ENCODE results near the gene APBB2.
A peak's percentile ranks its signal among the peaks of the same experiment; 100 is the strongest.

APBB2 gene

DNA sequence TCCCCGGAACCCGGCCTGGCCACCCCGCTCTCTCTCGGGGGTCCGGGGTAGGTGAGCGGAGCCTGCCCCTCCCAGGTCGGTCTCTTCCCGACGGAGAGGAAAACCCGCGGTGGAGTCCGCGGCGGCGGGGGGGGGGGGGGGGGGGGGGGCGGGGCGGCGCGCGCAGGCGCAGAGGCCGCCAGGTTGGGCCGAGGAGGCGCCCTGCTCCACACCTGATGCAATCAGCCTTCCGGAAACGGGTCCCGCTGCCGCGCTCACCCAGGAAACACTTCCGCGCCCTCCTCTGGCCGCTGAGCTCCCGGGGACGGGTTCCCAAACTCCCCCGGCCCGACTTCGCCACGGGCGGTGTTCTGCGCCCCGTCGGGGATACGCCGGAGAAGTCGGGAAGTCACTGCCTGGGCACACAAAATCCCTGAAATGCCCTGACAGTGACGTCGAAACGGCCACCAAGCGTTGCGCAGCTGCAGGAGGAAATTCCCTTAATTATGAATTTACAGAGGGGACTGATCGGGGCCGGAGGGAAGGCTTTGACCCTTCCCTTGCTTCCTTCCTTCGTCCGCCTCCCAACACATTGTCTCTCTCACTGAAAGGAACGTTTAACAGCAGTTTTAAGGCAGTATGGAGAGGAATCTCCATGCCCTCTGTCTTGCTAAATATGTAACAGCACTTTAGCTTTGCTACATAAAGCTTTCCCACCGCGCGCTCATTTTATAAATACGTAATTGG, 2.1 kb upstream of the APBB2 start:
- Histone ChIP-seq H3K18ac (ENCODE audit: low read depth in 1 of 2, low read length in 2 of 2) (peak overlapping the region; percentile 86 to 91), H2BK15ac (ENCODE audit: low read depth, poor library complexity, severe bottlenecking) (peak overlapping the region; percentile 85), H4K91ac (ENCODE audit: low read length) (peak overlapping the region; percentile 91), H3K4me3 (ENCODE audit: insufficient read depth in 1 of 2, low read depth in 1 of 2, low read length in 2 of 2) (peak overlapping the region; percentile 75 to 79), H2AFZ (ENCODE audit: low read depth, low read length) (peak overlapping the region; percentile 96), H3K4ac (ENCODE audit: low read depth in 1 of 2, low read length in 2 of 2) (peak overlapping the region; percentile 77 to 93), H3K14ac (ENCODE audit: low read length in 2 of 2) (peak overlapping the region in 1 of 2 experiments; percentile 80), H3K9me3 (ENCODE audit: control insufficient read depth, low read length) (no peaks in the 10 kb centered on the region), H3K23ac (ENCODE audit: low read length in 2 of 2) (peak overlapping the region in 1 of 2 experiments; percentile 54), H2BK120ac (ENCODE audit: low read depth, low read length) (peak overlapping the region; percentile 98), H3K27ac (ENCODE audit: low read length, poor library complexity, severe bottlenecking) (peak overlapping the region; percentile 88), H3K36me3 (ENCODE audit: control insufficient read depth in 1 of 2, insufficient read depth in 2 of 2, low read depth in 1 of 2, low read length in 2 of 2) (no peaks in the 10 kb centered on the region), H2AK5ac (ENCODE audit: low read length, severe bottlenecking) (no peak overlapping the region), H3K4me1 (ENCODE audit: control insufficient read depth, insufficient read depth, low read depth, low read length) (peaks cover 2% of the 10 kb centered on the region), H3K4me2 (ENCODE audit: low read length, poor library complexity, severe bottlenecking) (peak overlapping the region; percentile 86), H2BK5ac (ENCODE audit: low read depth, low read length, poor library complexity, severe bottlenecking) (peak overlapping the region; percentile 71), H3K79me1 (replicated peaks; ENCODE audit: low read length, poor library complexity, severe bottlenecking) (peaks cover 1% of the 10 kb centered on the region), H3K27me3 (ENCODE audit: control insufficient read depth in 1 of 2, insufficient read depth in 1 of 2, low read length in 2 of 2) (no peaks in the 10 kb centered on the region), H2BK12ac (ENCODE audit: low read length in 2 of 2) (peak overlapping the region in 1 of 2 experiments; percentile 80), H4K8ac (ENCODE audit: low read length) (peak overlapping the region; percentile 99), H3K9ac (ENCODE audit: low read length) (peak overlapping the region; percentile 89)
- WGBS: 1% methylated on average over 50 of the region's 59 CpGs
- DNase-seq: peak; percentile 83

DNA sequence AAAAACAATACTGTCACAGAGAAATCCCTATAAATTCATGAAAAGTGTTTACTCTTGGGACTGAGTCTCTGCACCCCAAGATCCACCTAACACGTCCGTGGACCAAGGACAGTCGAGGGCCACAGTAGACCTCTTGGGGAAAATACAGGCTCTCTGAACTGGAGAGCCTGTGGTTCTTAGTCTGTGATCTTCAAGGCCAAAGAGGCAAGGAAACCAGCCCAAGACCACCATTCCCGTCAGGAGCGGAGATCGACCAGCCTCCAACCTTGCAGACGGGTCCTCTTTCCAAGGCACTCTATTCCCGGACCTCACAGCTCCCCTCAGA, 1.6 kb upstream of the APBB2 start:
- Histone ChIP-seq H2BK12ac (ENCODE audit: low read length in 2 of 2) (peak overlapping the region in 1 of 2 experiments; percentile 18), H4K91ac (ENCODE audit: low read length) (peak overlapping the region; percentile 70), H3K14ac (ENCODE audit: low read length in 2 of 2) (no peak overlapping the region), H2AFZ (ENCODE audit: low read depth, low read length) (peak overlapping the region; percentile 42), H2BK120ac (ENCODE audit: low read depth, low read length) (peak overlapping the region; percentile 98), H2AK5ac (ENCODE audit: low read length, severe bottlenecking) (peak overlapping the region; percentile 52), H2BK5ac (ENCODE audit: low read depth, low read length, poor library complexity, severe bottlenecking) (peak overlapping the region; percentile 46), H3K4me2 (ENCODE audit: low read length, poor library complexity, severe bottlenecking) (peak overlapping the region; percentile 86), H3K4me1 (ENCODE audit: control insufficient read depth, insufficient read depth, low read depth, low read length) (peaks cover 2% of the 10 kb centered on the region), H3K23ac (ENCODE audit: low read length in 2 of 2) (no peak overlapping the region), H3K79me1 (replicated peaks; ENCODE audit: low read length, poor library complexity, severe bottlenecking) (peaks cover 1% of the 10 kb centered on the region), H3K9ac (ENCODE audit: low read length) (peak overlapping the region; percentile 89), H3K4me3 (ENCODE audit: insufficient read depth in 1 of 2, low read depth in 1 of 2, low read length in 2 of 2) (peak overlapping the region; percentile 75 to 79), H3K4ac (ENCODE audit: low read depth in 1 of 2, low read length in 2 of 2) (peak overlapping the region; percentile 70 to 93), H3K18ac (ENCODE audit: low read depth in 1 of 2, low read length in 2 of 2) (peak overlapping the region; percentile 76 to 80), H3K36me3 (ENCODE audit: control insufficient read depth in 1 of 2, insufficient read depth in 2 of 2, low read depth in 1 of 2, low read length in 2 of 2) (no peaks in the 10 kb centered on the region), H3K27me3 (ENCODE audit: control insufficient read depth in 1 of 2, insufficient read depth in 1 of 2, low read length in 2 of 2) (no peaks in the 10 kb centered on the region), H4K8ac (ENCODE audit: low read length) (peak overlapping the region; percentile 83), H3K27ac (ENCODE audit: low read length, poor library complexity, severe bottlenecking) (peak overlapping the region; percentile 61), H3K9me3 (ENCODE audit: control insufficient read depth, low read length) (no peaks in the 10 kb centered on the region), H2BK15ac (ENCODE audit: low read depth, poor library complexity, severe bottlenecking) (peak overlapping the region; percentile 77)
- peak; percentile 37 for DNase-seq
- WGBS: 14% methylated on average over 8 of the region's 8 CpGs

DNA sequence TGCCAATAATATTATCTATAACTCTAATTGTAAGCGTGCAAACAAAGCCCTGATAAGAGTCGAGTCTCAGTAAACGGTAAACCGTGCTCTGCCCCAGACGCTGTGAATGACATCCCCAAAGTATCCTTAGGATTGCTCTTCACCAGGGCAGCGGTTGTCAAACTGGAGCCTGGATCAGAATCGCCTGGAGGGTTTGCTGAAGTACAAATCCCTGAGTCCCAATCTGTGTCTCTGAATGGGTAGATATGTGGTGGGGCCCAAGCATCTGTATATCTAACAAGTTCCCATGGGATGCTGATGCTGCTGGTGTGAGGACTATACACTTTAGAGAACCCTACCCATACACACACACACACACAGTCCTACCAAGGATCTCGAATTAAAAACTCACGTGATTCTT, 813 bp upstream of the APBB2 start:
- DNase-seq: peak; percentile 18
- H2BK120ac ChIP-seq (ENCODE audit: low read depth, low read length): no peak overlapping the region
- no peak overlapping the region for H2BK5ac ChIP-seq (ENCODE audit: low read depth, low read length, poor library complexity, severe bottlenecking)
- H3K36me3 ChIP-seq (ENCODE audit: control insufficient read depth in 1 of 2, insufficient read depth in 2 of 2, low read depth in 1 of 2, low read length in 2 of 2): no peaks in the 10 kb centered on the region
- peak overlapping the region; percentile 13 for H2AK5ac ChIP-seq (ENCODE audit: low read length, severe bottlenecking)
- peak overlapping the region; percentile 36 for H3K9ac ChIP-seq (ENCODE audit: low read length)
- no peak overlapping the region for H3K27ac ChIP-seq (ENCODE audit: low read length, poor library complexity, severe bottlenecking)
- H2AFZ ChIP-seq (ENCODE audit: low read depth, low read length): no peak overlapping the region
- H3K4me1 ChIP-seq (ENCODE audit: control insufficient read depth, insufficient read depth, low read depth, low read length): peaks cover 2% of the 10 kb centered on the region
- H4K91ac ChIP-seq (ENCODE audit: low read length): no peak overlapping the region
- no peak overlapping the region for H2BK15ac ChIP-seq (ENCODE audit: low read depth, poor library complexity, severe bottlenecking)
- H3K9me3 ChIP-seq (ENCODE audit: control insufficient read depth, low read length): no peaks in the 10 kb centered on the region
- no peak overlapping the region for H3K4me2 ChIP-seq (ENCODE audit: low read length, poor library complexity, severe bottlenecking)
- WGBS: 81% methylated on average over 8 of the region's 9 CpGs
- no peak overlapping the region for H2BK12ac ChIP-seq (ENCODE audit: low read length in 2 of 2)
- H3K18ac ChIP-seq (ENCODE audit: low read depth in 1 of 2, low read length in 2 of 2): no peak overlapping the region
- no peaks in the 10 kb centered on the region for H3K27me3 ChIP-seq (ENCODE audit: control insufficient read depth in 1 of 2, insufficient read depth in 1 of 2, low read length in 2 of 2)
- peaks cover 1% of the 10 kb centered on the region for H3K79me1 ChIP-seq (replicated peaks; ENCODE audit: low read length, poor library complexity, severe bottlenecking)
- no peak overlapping the region for H3K4ac ChIP-seq (ENCODE audit: low read depth in 1 of 2, low read length in 2 of 2)
- no peak overlapping the region for H4K8ac ChIP-seq (ENCODE audit: low read length)
- H3K23ac ChIP-seq (ENCODE audit: low read length in 2 of 2): no peak overlapping the region
- H3K14ac ChIP-seq (ENCODE audit: low read length in 2 of 2): no peak overlapping the region
- H3K4me3 ChIP-seq (ENCODE audit: insufficient read depth in 1 of 2, low read depth in 1 of 2, low read length in 2 of 2): peak overlapping the region in 1 of 2 experiments; percentile 59

GRCh38 chr4:41214825-41215146, 444 bp upstream of the APBB2 start:
- Histone ChIP-seq H3K4me3 (ENCODE audit: insufficient read depth in 1 of 2, low read depth in 1 of 2, low read length in 2 of 2) (peak overlapping the region in 1 of 2 experiments; percentile 59), H3K4me2 (ENCODE audit: low read length, poor library complexity, severe bottlenecking) (no peak overlapping the region), H3K79me1 (replicated peaks; ENCODE audit: low read length, poor library complexity, severe bottlenecking) (peaks cover 1% of the 10 kb centered on the region), H2BK15ac (ENCODE audit: low read depth, poor library complexity, severe bottlenecking) (no peak overlapping the region), H2BK5ac (ENCODE audit: low read depth, low read length, poor library complexity, severe bottlenecking) (no peak overlapping the region), H3K9me3 (ENCODE audit: control insufficient read depth, low read length) (no peaks in the 10 kb centered on the region), H3K4me1 (ENCODE audit: control insufficient read depth, insufficient read depth, low read depth, low read length) (peaks cover 2% of the 10 kb centered on the region), H3K27ac (ENCODE audit: low read length, poor library complexity, severe bottlenecking) (no peak overlapping the region), H3K27me3 (ENCODE audit: control insufficient read depth in 1 of 2, insufficient read depth in 1 of 2, low read length in 2 of 2) (no peaks in the 10 kb centered on the region), H3K18ac (ENCODE audit: low read depth in 1 of 2, low read length in 2 of 2) (peak overlapping the region in 1 of 2 experiments; percentile 67), H3K14ac (ENCODE audit: low read length in 2 of 2) (no peak overlapping the region), H4K8ac (ENCODE audit: low read length) (no peak overlapping the region), H4K91ac (ENCODE audit: low read length) (no peak overlapping the region), H2BK12ac (ENCODE audit: low read length in 2 of 2) (no peak overlapping the region), H3K4ac (ENCODE audit: low read depth in 1 of 2, low read length in 2 of 2) (no peak overlapping the region), H2AK5ac (ENCODE audit: low read length, severe bottlenecking) (no peak overlapping the region), H3K9ac (ENCODE audit: low read length) (peak overlapping the region; percentile 36), H2BK120ac (ENCODE audit: low read depth, low read length) (no peak overlapping the region), H3K36me3 (ENCODE audit: control insufficient read depth in 1 of 2, insufficient read depth in 2 of 2, low read depth in 1 of 2, low read length in 2 of 2) (peaks cover 0 to 3% of the 10 kb centered on the region in 2 experiments), H3K23ac (ENCODE audit: low read length in 2 of 2) (no peak overlapping the region), H2AFZ (ENCODE audit: low read depth, low read length) (peak overlapping the region; percentile 89)
- DNase-seq: no peak
- WGBS: 44% methylated on average over 8 of the region's 8 CpGs

Measured in mesenchymal stem cell (in vitro differentiated cells and primary cell).